Upper lobe of right lung (tissue), 1 donor: ENCODE results near the gene OARD1. TPM values are rescaled to one million over a fixed set of nuclear protein-coding genes. Genes with fewer than 3 reads are reported as not detected.

Experiments used
- ATAC-seq: fragments of 200-7000 bp; cut with Tn5 transposase; one replicate; pipeline ENCODE4 v1.9.1; 2020; ENCODE audit warnings: mild to moderate bottlenecking, moderate library complexity
- DNase-seq: peaks from one replicate; pipeline ENCODE4 v3.0.0-alpha.2; 2020
- H3K27ac ChIP-seq: fragments of 200-600 bp; one replicate; pipeline ENCODE4 v1.8.0; 2022
- H3K27me3 ChIP-seq: fragments of 200-600 bp; one replicate; pipeline ENCODE4 v1.8.0; 2022; ENCODE audit warnings: mild to moderate bottlenecking
- H3K36me3 ChIP-seq: fragments of 200-600 bp; one replicate; pipeline ENCODE4 v1.8.0; 2022
- H3K4me1 ChIP-seq: fragments of 200-600 bp; one replicate; pipeline ENCODE4 v1.8.0; 2022
- H3K4me3 ChIP-seq: fragments of 200-600 bp; one replicate; pipeline ENCODE4 v1.8.0; 2022; ENCODE audit warnings: mild to moderate bottlenecking
- H3K9me3 ChIP-seq: fragments of 200-600 bp; one replicate; pipeline ENCODE4 v1.8.0; 2022
- intact Hi-C: fragments of 100-400 bp; cut with DNase I; formaldehyde crosslinking; loops from one replicate; pipeline ENCODE4 v1.11.0; 2022
- total RNA-seq: library from RNA; stranded (reverse); fragmentation: NEBNext Ultra II Directional; extraction: Animal tissue kit (Norgen Biotek cat#: 25700); gene quantifications from one replicate; pipeline ENCODE4 v1.2.1, GENCODE V29; 2021
- TF ChIP-seq, protein P1 (sequence below): fragments of 200-600 bp; IDR thresholded peaks from one replicate; pipeline ENCODE4 v1.8.0; 2022; ENCODE audit warnings: antibody characterized with exemption
- donor health status: DM: no; HTN: yes; CAD: no; lungs with severe emphysema.

Gene OARD1
- total RNA-seq, 1 donor from 2014 or later: 22.1 TPM

DNA sequence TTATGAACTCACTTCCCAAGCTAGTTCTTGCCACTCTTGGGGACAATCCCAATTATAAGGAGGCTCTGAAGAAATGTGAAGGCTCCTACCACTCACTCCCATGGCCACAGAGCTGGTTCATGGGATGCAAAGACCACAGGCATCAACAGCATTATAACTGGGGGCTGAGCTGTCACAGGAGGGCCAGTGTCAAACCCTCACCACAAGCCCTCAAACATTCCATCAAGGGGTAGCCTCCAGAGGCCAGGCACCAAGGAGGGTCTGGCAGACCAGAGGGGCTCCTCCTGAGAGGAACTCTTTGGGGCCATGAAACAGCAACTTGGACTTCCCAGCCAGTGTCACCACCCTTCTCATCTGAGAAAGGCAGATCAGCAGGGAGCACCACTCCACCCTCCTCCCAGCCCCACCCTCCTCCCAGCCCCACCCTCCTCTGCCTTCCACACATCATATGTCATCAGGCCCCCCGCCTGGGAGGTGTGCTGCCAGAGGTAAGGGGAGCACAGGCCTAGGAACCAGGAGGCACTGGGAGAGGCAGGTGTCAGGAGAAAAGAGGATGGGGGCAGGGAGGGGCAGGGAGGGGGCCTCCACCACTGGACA is 31.1 kb downstream of the OARD1 start:
- DNase-seq (no peak), ATAC-seq (no peak)
- Histone ChIP-seq H3K9me3 (no peaks in the 10 kb centered on the region), H3K27me3 (no peaks in the 10 kb centered on the region), H3K4me1 (no peaks in the 10 kb centered on the region), H3K36me3 (no peaks in the 10 kb centered on the region), H3K4me3 (no peak overlapping the region), H3K27ac (no peak overlapping the region)
- TF ChIP-seq, protein P1, sequence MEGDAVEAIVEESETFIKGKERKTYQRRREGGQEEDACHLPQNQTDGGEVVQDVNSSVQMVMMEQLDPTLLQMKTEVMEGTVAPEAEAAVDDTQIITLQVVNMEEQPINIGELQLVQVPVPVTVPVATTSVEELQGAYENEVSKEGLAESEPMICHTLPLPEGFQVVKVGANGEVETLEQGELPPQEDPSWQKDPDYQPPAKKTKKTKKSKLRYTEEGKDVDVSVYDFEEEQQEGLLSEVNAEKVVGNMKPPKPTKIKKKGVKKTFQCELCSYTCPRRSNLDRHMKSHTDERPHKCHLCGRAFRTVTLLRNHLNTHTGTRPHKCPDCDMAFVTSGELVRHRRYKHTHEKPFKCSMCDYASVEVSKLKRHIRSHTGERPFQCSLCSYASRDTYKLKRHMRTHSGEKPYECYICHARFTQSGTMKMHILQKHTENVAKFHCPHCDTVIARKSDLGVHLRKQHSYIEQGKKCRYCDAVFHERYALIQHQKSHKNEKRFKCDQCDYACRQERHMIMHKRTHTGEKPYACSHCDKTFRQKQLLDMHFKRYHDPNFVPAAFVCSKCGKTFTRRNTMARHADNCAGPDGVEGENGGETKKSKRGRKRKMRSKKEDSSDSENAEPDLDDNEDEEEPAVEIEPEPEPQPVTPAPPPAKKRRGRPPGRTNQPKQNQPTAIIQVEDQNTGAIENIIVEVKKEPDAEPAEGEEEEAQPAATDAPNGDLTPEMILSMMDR: no peak
- intact Hi-C loops: no loop called here

DNA sequence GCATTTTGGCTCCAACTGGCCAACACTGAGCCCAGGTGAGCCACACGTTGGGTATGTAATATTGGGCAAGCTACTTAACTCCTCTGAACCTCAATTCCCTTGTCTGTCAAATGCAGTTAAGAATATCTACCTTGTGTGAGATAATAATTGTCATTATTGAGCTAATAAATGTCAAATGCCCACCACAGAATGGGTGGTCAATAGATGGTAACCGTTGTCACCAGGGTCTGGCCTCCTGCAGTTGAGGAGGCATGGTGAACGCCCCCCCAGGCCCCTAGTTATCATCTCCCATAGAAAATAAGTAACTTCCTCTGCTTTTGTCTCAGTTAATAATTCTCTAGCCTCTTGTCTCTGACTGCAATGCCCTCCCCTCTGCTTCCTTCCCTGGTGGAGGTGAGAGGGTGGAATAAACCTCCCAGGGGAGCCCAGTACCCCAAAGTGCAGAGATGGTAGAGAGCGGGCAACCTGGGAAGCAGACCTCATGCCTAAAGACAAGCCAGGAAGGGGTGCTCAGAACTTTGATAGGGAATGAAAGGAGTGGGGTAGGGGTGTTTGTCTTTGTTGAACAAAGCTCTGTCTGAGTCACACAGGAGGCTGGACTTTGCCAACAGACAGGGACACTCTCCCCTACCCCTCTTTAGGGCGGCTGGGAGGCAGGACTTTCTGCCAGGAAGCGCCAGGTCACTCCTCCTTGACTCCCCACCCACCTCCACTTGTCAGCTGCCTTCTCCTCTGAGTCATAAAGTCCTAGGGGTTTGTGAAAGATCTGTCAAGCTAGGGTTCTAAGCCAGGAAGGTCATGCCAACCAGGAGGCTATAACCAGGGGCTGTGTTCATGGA is 31.8 kb downstream of the OARD1 start:
- DNase-seq (peak; percentile 73), ATAC-seq (peak; percentile 61)
- intact Hi-C loops: no loop called here
- Histone ChIP-seq H3K36me3 (no peaks in the 10 kb centered on the region), H3K4me1 (no peaks in the 10 kb centered on the region), H3K9me3 (no peaks in the 10 kb centered on the region), H3K27me3 (no peaks in the 10 kb centered on the region), H3K27ac (no peak overlapping the region), H3K4me3 (no peak overlapping the region)
- TF ChIP-seq, protein P1: no peak

DNA sequence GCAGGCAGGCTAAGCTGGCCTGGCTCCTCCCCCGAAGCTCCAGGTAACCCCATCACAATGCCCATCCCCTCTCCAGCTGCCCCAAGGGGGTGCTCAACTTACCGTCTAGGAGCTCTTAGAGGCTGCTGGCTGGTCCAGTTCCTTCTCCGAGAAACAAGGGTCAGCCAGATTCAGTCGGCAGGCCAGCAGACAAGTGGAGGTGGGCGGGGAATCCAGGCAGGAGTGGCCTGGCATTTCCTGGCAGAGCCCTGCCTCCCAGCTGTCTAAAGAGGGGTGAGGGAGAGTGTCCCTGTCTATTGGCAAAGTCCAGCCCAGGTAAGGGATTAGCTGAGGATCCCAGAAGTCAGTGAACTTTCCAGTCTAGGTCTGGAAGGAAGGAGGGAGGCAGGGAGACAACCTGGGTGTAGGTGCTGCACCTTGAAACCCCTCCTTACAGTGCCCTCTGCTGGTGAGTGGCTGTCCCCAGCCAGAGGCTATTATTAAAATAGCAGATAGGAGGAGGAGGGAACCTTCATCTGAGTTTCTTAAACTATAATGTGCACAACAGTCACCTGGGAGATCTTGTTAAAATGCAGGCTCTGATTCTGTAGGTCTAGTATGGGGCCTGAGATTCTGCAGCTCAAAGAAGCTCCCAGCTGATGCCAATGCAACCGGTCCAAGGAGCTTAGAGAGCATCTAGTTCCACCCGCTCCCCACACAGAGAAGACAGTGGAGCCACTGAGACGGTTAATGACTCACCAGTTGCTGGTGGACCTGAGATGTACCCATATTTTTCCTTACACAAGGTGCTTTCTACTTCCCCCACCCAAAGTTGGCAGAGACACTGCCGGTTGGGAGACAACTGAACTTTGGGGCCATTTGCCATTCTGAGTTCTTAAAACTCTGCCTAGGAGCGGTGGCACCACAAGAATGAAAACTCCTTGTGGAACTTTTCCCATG is 32.8 kb downstream of the OARD1 start, which contains the start of gene UNC5CL:
Gene UNC5CL, minus strand, starts transcription at position 162 of the 939 bp plus-strand sequence. CDS start 4,147 bp downstream, outside the sequence.
- ATAC-seq (peak; percentile 78), DNase-seq (peak; percentile 84)
- no peak within 1 kb of the TSS for H3K4me3 ChIP-seq
- no peaks in the 10 kb centered on the region for H3K36me3 ChIP-seq
- no peaks in the 10 kb centered on the region for H3K9me3 ChIP-seq
- TF ChIP-seq, protein P1: peak; percentile 70
- H3K4me1 ChIP-seq: no peaks in the 10 kb centered on the region
- intact Hi-C loops: no loop called here
- H3K27ac ChIP-seq: no peak within 1 kb of the TSS
- H3K27me3 ChIP-seq: no peaks in the 10 kb centered on the region

DNA sequence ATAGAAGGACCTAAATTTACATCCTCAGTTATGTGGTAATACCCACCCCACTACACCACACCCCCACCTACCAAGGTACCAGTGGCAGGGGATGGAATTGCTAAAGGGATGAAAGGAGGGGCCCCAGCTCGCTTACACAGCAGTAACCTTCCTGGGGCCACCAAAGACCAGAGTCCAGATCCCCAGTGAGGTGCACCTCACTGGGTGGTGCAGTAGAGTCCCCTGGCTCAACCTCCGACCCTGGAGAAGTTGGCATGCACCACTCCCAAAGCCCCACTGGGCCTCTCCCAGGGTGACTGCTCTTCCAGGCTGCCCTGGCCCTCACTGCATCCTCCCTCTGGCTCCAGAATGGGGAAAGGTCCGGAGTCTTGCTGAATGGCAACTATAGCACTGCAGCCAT is 34.0 kb downstream of the OARD1 start:
- intact Hi-C loops: no loop called here
- Histone ChIP-seq H3K27ac (no peak overlapping the region), H3K27me3 (no peaks in the 10 kb centered on the region), H3K4me1 (no peaks in the 10 kb centered on the region), H3K36me3 (no peaks in the 10 kb centered on the region), H3K9me3 (no peaks in the 10 kb centered on the region), H3K4me3 (no peak overlapping the region)
- ATAC-seq: no peak
- TF ChIP-seq, protein P1: no peak
- DNase-seq: no peak

DNA sequence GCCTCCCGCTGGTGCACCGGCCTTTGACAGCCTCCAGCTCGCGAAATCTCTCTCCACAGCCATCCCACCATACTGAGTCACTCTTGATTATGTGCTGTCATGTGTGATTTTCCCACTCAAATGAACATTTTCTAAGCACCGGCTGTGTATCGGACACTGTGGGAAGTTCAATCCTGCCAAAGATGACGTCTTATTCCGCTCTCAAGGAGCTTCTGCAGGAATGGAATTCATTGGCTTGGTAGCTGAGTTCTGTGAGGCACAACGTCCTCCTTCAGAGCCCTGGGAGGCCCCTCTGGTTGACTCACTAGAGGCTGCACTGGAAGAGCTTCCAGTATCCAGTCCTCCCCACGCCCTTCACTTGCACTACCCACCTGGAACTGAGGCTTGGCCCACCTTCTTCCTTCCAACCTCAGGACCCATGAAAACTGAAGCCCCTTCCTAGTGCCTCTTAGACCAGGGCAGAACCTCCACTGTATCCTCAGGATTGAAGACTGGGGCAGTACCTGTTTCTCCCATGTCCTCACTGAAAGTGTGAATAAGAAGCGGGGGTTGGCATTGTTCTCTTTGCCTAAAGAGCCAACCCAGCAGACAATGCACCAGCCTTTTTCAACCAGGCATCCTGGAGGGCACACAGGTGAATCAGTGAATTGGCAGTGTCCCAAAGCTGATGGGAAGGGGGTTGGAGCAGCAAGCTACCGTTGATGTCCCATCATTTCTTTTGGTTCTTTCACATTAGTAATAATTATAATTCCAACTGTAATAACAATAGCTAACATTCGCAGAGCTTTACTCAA is 34.9 kb downstream of the OARD1 start:
- H3K27me3 ChIP-seq: no peaks in the 10 kb centered on the region
- H3K9me3 ChIP-seq: no peaks in the 10 kb centered on the region
- TF ChIP-seq, protein P1: no peak
- no peaks in the 10 kb centered on the region for H3K36me3 ChIP-seq
- ATAC-seq: no peak
- DNase-seq: no peak
- no peak overlapping the region for H3K27ac ChIP-seq
- intact Hi-C loops: no loop called here
- H3K4me1 ChIP-seq: no peaks in the 10 kb centered on the region
- H3K4me3 ChIP-seq: no peak overlapping the region
